GM18526 (cell line): ENCODE measurements around the gene NEUROD2.

Experiments used
- POLR2A ChIP-seq: IDR thresholded peaks from 3 replicates; pipeline ENCODE4 v1.6.1; 2011; ENCODE audit not compliant: insufficient read length; ENCODE audit errors: extremely low read depth

The NEUROD2 gene

GRCh38 chr17:39627712-39628516, 20.2 kb upstream of the NEUROD2 start:
- no peak for TF ChIP-seq POLR2A

- no peak for TF ChIP-seq POLR2A
Measured at GRCh38 chr17:39627047-39627711, 19.5 kb upstream of the NEUROD2 start.

- TF ChIP-seq POLR2A, result no peak
Measured at GRCh38 chr17:39626171-39627046, 18.7 kb upstream of the NEUROD2 start, which contains the start of gene PPP1R1B. TSS of gene PPP1R1B (plus strand) at chr17:39626952. CDS start at chr17:39627393, 441 bp downstream.

- no peak for TF ChIP-seq POLR2A
Measured at GRCh38 chr17:39625198-39625785, 17.6 kb upstream of the NEUROD2 start.

- no peak for TF ChIP-seq POLR2A
Measured at GRCh38 chr17:39624313-39624712, 16.6 kb upstream of the NEUROD2 start.

GRCh38 chr17:39623356-39623950, 15.7 kb upstream of the NEUROD2 start:
- TF ChIP-seq POLR2A, result no peak

GRCh38 chr17:39622380-39623006, 14.8 kb upstream of the NEUROD2 start:
- TF ChIP-seq POLR2A, result no peak

GRCh38 chr17:39621523-39622379, 14.0 kb upstream of the NEUROD2 start:
- no peak for TF ChIP-seq POLR2A

- TF ChIP-seq POLR2A, result no peak
Measured at GRCh38 chr17:39619786-39620101, 12.0 kb upstream of the NEUROD2 start.

- TF ChIP-seq POLR2A, result no peak
Measured at GRCh38 chr17:39618956-39619785, 11.5 kb upstream of the NEUROD2 start.

GRCh38 chr17:39618246-39618913, 10.7 kb upstream of the NEUROD2 start:
- no peak for TF ChIP-seq POLR2A
